Nephron (organoid): Measurements from ENCODE around the gene NECAB2.
A peak's percentile ranks its signal among the peaks of the same experiment; 100 is the strongest.

Experiments
- H3K27ac Mint-ChIP-seq, 3 experiments: 2 replicates each; pipeline ENCODE4 v1.8.0; 2020; ENCODE audit warnings: mixed read lengths in 3 of 3, mild to moderate bottlenecking in 2 of 3, moderate library complexity in 1 of 3
- H3K27me3 Mint-ChIP-seq: 2 replicates; pipeline ENCODE4 v1.8.0; 2021; ENCODE audit warnings: low read depth, mild to moderate bottlenecking, moderate library complexity, mixed read lengths
- H3K36me3 Mint-ChIP-seq: 2 replicates; pipeline ENCODE4 v1.8.0; 2020; ENCODE audit warnings: low read depth, mixed read lengths
- H3K4me1 Mint-ChIP-seq: 2 replicates; pipeline ENCODE4 v1.8.0; 2020; ENCODE audit warnings: mixed read lengths
- H3K4me3 Mint-ChIP-seq, 3 experiments: 2 replicates each; pipeline ENCODE4 v1.8.0; 2020; ENCODE audit warnings: mild to moderate bottlenecking in 3 of 3, mixed read lengths in 3 of 3, moderate library complexity in 2 of 3
- H3K9me3 Mint-ChIP-seq: 2 replicates; pipeline ENCODE4 v1.8.0; 2020; ENCODE audit warnings: mixed read lengths
- CTCF ChIP-seq, 3 experiments: fragments of 200-600 bp; sonication (generic); IDR thresholded peaks; one replicate each; pipeline ENCODE4 v1.5.0; 2021; ENCODE audit warnings: antibody characterized with exemption in 3 of 3; ENCODE audit not compliant: unreplicated experiment in 3 of 3

Gene NECAB2

GRCh38 chr16:83953796-83954576, 14.1 kb upstream of the NECAB2 start:
- Mint-ChIP-seq H3K36me3 (no peaks in the 10 kb centered on the region), H3K27me3 (peaks cover 16% of the 10 kb centered on the region), H3K4me1 (peaks cover 19% of the 10 kb centered on the region), H3K4me3 (peak overlapping the region; percentile 76 to 80 (median 78)), H3K27ac (peak overlapping the region in 2 of 3 experiments; percentile 52 to 59), H3K9me3 (no peaks in the 10 kb centered on the region)
- peak in 2 of 3 experiments; percentile 44 to 56 for TF ChIP-seq CTCF (IDR thresholded peaks at IDR 0.05; ENCODE audit: unreplicated experiment in 3 of 3)

- no peaks in the 10 kb centered on the region for H3K36me3 Mint-ChIP-seq
- peak overlapping the region in 1 of 3 experiments; percentile 52 for H3K27ac Mint-ChIP-seq
- no peak for TF ChIP-seq CTCF (IDR thresholded peaks at IDR 0.05; ENCODE audit: unreplicated experiment in 3 of 3)
- peak overlapping the region; percentile 23 to 80 (median 42) for H3K4me3 Mint-ChIP-seq
- H3K4me1 Mint-ChIP-seq, result peaks cover 19% of the 10 kb centered on the region
- no peaks in the 10 kb centered on the region for H3K9me3 Mint-ChIP-seq
- peaks cover 16% of the 10 kb centered on the region for H3K27me3 Mint-ChIP-seq
These were observed 13.4 kb upstream of the NECAB2 start for GRCh38 chr16:83954577-83955016.

GRCh38 chr16:83955218-83956130, 12.6 kb upstream of the NECAB2 start:
- no peak overlapping the region for H3K4me3 Mint-ChIP-seq
- H3K4me1 Mint-ChIP-seq, result peaks cover 19% of the 10 kb centered on the region
- H3K27me3 Mint-ChIP-seq, result peaks cover 16% of the 10 kb centered on the region
- H3K9me3 Mint-ChIP-seq, result no peaks in the 10 kb centered on the region
- H3K36me3 Mint-ChIP-seq, result no peaks in the 10 kb centered on the region
- no peak overlapping the region for H3K27ac Mint-ChIP-seq
- no peak for TF ChIP-seq CTCF (IDR thresholded peaks at IDR 0.05; ENCODE audit: unreplicated experiment in 3 of 3)

GRCh38 chr16:83956336-83957289, 11.4 kb upstream of the NECAB2 start:
- Mint-ChIP-seq H3K9me3 (no peaks in the 10 kb centered on the region), H3K4me3 (no peak overlapping the region), H3K4me1 (peaks cover 19% of the 10 kb centered on the region), H3K27ac (no peak overlapping the region), H3K36me3 (no peaks in the 10 kb centered on the region), H3K27me3 (peaks cover 16% of the 10 kb centered on the region)
- peak; percentile 79 to 86 (median 80) for TF ChIP-seq CTCF (IDR thresholded peaks at IDR 0.05; ENCODE audit: unreplicated experiment in 3 of 3)

GRCh38 chr16:83957296-83957855, 10.7 kb upstream of the NECAB2 start:
- no peaks in the 10 kb centered on the region for H3K9me3 Mint-ChIP-seq
- H3K27me3 Mint-ChIP-seq, result peaks cover 12% of the 10 kb centered on the region
- H3K36me3 Mint-ChIP-seq, result no peaks in the 10 kb centered on the region
- peaks cover 19% of the 10 kb centered on the region for H3K4me1 Mint-ChIP-seq
- no peak overlapping the region for H3K27ac Mint-ChIP-seq
- no peak for TF ChIP-seq CTCF (IDR thresholded peaks at IDR 0.05; ENCODE audit: unreplicated experiment in 3 of 3)
- H3K4me3 Mint-ChIP-seq, result no peak overlapping the region
